GM21723 (cell line): ENCODE results near the gene UBE2E2.
A peak's percentile ranks its signal among the peaks of the same experiment; 100 is the strongest.

ENCODE experiments used
- ATAC-seq: cut with Tn5 transposase; IDR thresholded peaks from one replicate; pipeline ENCODE4 v1.9.1; 2021; ENCODE audit warnings: mild to moderate bottlenecking, moderate library complexity; ENCODE audit not compliant: unreplicated experiment

Gene UBE2E2

DNA sequence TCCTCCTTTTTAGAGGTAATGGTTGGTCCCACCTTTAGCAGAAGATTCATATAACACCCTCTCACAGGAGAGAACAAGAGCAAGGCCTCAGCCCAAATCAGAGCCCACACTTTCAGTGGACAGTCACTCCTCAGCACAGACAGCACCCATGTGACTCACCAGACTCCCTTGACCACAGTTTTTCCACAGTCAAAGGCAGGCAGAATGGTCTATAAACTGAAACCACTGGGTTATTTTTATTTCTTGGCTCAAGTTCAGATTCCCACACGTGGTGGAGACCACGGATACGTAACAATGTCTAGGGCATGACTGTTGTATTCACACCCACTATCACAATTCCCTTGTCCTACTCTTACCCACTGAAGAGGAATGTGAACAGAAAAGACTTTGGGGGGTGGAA is 364.8 kb downstream of the UBE2E2 start:
- no peak for ATAC-seq

DNA sequence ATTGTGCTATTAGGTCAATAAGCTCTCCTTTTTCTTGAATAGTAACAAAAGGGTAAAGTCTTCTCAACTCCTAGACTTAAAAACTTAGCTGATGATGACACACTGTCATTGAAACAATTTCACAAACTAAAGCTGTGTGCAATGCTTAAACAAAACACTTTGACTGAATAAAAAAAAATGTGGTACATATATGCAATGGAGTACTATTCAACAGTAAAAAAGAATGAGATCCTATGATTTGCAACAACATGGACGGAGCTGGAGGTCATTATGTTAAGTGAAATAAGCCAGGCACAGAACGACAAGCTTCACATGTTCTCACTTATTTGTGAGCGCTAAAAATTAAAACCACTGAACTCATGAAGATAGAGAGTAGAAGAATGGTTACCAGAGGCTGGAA is 370.7 kb downstream of the UBE2E2 start:
- ATAC-seq = no peak

DNA sequence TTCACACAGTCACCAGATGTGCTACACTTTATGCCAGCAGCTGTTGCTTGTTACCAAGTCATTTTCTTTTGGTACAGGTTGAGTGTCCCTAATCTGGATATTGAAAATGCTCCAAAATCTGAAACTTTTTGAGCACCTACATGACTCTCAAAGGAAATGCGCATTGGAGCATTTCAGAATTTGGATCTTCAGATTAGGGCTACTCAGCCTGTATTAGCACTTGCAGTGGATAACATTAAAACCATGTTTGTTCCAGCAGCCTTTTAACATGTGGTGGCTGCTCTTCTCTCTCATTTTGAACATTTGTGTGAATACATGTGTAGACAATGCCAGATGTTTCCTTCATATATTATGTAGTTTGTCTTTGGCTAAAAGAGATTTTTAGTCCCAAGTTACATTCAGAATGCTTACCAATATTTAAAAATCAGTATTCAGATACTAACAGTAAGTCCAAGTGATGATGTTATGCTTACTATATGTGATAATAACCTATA is 371.7 kb downstream of the UBE2E2 start:
- no peak for ATAC-seq

DNA sequence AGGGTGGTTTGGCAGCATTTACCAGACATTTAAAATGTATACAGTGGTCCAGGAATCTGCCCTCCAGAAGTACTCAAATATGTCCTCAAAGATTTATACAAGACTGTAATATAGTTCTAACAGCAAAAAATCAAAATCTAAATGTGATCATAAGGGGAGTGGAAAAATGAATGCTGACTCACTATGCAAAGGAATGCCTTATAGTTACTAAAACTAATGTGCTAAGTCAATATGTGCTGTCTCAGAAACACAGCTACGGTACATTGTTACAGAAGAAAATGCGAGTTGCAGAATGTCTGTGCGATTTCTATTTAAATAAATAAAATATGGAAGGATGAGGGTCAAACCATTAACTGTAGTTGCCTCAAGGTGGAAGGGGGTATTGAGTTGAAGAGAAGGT is 372.6 kb downstream of the UBE2E2 start:
- ATAC-seq = no peak

DNA sequence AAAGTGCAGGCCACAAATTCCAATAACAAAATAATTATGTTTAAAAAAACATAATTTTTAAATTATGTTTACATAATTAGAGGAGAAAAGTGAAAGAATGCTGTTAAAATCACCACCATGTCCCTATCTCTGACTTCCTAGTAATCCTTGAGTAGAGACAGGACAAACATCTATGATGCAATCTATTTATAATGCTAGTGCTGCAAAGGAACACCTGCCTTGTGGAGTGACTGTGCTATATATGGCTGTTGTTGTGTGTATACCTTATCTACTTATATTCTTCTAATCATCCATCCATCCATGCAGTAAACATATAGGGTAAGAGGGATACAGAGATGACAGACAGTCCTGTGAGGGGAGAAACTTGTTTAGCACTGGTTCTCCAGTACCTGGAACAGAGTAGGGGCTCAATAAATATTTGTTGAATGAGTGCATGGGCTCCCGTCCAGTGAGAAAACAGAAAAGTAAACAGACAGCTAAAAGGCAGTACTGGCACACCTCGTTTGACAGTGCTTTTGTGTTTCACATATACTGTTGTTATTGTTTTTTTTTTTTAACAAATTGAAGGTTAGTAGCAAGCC is 373.3 kb downstream of the UBE2E2 start:
- ATAC-seq = no peak

- no peak for ATAC-seq
These were observed 377.1 kb downstream of the UBE2E2 start for GRCh38 chr3:23580096-23580713.

- no peak for ATAC-seq
These were observed 381.0 kb downstream of the UBE2E2 start for GRCh38 chr3:23583980-23584740.

- ATAC-seq = no peak
These were observed 384.4 kb downstream of the UBE2E2 start for GRCh38 chr3:23587513-23587912.

DNA sequence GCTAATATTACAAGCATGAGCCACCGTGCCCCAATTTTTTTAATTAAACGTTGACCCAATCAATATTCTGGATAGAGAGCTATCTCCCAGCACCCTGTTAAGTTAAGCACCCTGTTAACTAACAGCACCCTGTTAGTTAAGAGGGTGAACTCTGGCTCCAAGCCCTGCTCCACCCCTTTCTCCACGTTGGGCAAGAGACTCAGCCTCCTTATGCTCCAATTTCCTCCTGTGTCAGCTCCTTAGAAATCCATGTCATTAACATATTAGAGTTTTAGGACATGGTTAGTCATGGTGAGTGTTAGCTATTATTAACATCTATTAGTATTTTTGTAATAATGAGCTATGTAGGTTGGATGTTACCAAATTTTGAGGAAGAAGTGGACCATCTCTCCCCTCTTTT is 385.4 kb downstream of the UBE2E2 start:
- no peak for ATAC-seq

DNA sequence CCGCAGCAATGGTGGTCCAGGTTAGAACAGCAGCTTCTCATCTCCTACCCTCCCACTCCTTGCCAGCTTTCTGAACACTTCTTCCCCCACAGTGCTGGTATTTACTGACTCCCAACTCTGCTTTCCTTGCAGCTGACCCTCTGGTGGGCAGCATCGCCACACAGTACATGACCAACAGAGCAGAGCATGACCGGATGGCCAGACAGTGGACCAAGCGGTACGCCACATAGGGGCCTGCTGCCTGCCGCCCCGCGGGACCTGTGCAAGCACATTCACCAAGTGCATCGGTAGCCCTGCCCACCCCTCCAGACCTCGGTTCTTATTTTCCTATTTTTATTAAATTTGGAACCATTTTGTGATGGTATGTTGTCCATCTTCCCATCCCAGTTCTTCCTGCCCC is 386.5 kb downstream of the UBE2E2 start:
- ATAC-seq = no peak

GRCh38 chr3:23590424-23591273 is 387.5 kb downstream of the UBE2E2 start:
- peak; percentile 93 for ATAC-seq

GRCh38 chr3:23591374-23591773 is 388.2 kb downstream of the UBE2E2 start:
- no peak for ATAC-seq

- no peak for ATAC-seq
These were observed 390.1 kb downstream of the UBE2E2 start for GRCh38 chr3:23592961-23593931.

- ATAC-seq = no peak
These were observed 390.9 kb downstream of the UBE2E2 start for GRCh38 chr3:23594066-23594465.

DNA sequence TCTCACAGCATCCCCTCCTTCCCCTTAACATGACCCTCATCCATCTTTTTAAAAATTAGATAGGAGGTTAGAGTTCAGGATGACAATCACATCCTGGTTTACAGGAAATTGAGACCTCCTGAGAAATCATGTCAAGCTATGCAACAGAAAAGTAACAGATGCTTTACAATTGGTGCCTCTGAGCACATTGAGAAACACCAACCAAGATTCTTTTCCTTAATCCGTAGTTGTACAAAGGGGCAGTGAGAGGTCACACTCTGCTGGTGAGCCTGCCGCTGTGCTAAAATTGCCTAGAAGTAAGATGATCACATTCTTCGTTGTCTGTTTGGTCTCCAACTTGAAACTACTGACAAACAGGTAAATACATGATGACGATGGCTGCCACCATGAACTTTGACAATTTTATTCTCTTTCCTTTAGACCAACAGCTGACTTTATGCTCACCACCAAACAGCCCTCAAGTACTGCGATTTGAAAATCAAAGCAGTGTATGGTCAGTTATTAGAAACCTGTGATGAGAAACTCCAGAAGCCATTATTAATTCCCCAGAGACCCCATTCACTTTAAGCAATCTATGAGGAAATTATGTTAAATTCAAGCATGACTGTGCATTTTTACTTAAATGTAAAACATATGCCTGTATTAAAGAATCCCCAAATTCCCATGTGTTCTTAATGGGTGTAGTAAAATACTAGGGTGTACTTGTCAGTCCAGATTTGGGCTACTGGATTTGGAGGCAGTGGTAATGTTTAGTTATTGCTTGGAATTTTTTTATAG is 392.0 kb downstream of the UBE2E2 start:
- ATAC-seq = no peak

DNA sequence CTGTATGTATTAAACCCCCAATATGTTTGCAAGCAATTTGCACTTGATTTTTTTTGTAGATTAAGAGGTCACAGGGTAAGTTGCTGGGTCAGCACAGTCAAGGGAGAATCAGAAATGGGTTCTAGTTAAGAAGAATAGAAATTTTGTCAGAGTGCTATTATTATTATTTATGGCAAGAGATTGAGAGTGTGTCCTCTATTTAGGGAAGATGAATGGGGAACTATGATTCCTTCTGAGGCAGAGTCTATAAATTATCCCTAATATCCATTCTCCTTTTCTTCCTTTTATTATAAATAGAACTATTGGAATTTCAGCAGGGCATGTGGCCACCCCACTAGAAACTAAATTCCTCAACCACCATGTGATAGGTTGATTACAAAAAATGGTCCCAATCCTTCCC is 392.7 kb downstream of the UBE2E2 start:
- ATAC-seq = no peak

DNA sequence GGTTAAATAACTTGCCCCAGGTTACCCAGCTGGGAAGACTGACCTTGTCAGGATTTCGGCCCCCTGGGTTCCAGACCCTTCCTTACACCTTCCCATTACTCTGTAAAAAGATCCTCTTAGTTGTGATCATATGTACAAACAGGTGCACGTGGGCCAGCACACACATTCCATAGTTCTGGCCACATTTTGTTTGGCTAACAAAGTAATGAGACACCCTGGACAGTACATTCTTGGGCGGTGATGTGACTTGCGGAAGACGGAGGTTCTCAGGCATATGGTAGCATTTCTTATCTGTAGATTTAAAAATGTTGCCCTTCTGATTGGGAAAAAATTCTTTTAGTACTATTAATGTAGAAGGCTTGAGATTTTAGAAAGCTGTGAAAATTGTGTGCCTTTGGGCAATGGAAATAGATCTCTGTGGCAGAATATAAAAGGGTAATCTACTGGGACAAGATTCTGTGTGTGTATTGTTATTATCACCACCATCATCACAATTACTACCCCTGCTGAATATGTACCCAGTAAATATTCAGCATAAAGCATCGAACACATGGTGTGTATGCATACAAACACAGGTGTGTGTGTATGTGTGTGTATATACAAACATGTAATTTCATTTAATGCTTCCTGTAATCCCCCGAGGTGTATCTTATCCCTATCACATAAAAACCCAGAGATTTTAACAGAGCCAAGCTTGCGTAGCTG is 397.2 kb downstream of the UBE2E2 start:
- no peak for ATAC-seq

DNA sequence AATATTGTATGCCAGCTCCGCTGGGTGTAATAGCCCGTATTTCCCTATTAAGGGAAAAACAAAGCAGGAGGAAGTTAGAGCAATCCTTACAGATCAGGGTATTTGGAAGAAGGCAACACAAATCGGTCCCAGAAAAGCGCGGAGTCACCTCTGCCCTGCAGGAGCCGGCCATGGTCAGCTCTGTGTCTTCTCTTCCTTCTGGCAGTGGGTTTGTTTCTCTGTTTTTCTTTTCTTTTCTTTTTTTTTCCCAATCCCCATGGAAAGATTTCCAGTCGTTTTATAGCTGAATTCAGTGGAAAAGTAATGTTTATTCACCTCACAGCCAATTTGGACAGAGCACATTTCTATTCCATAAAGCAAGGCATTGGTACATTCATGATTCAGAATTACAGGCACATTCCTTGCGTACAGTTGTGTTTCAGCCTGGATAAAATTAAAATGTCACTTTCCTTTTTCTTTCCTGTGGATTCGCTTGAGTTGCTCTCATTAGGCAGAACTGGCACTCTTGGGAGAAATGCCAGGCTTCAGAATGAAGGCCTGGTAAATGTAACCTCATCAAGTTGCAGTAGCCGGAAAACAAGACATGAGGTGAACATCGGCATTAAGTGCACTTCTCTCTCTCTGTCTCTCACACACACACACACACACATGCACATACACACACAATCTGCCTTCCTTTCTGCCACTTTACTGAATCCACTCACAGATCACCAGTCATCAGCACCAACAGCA is 398.1 kb downstream of the UBE2E2 start:
- ATAC-seq = no peak
